ENCODE results near the gene PAX3.

Gene PAX3

GRCh38 chr2:222287862-222288479 lies 10.8 kb downstream of the PAX3 start:
- Mint-ChIP-seq H3K27me3 (peaks cover 94% of the 10 kb centered on the region), H3K27ac (no peak overlapping the region), H3K4me3 (no peak overlapping the region), H3K9me3 (no peaks in the 10 kb centered on the region), H3K36me3 (ENCODE audit: low read depth) (no peaks in the 10 kb centered on the region), H3K4me1 (ENCODE audit: low read depth) (peaks cover 25% of the 10 kb centered on the region)
- intact Hi-C loops (cut with micrococcal nuclease): no loop called here

- H3K27me3 Mint-ChIP-seq: peaks cover 82% of the 10 kb centered on the region
- intact Hi-C loops (cut with micrococcal nuclease): no loop called here
- H3K36me3 Mint-ChIP-seq (ENCODE audit: low read depth): no peaks in the 10 kb centered on the region
- no peak overlapping the region for H3K4me3 Mint-ChIP-seq
- H3K4me1 Mint-ChIP-seq (ENCODE audit: low read depth): peaks cover 11% of the 10 kb centered on the region
- no peaks in the 10 kb centered on the region for H3K9me3 Mint-ChIP-seq
- no peak overlapping the region for H3K27ac Mint-ChIP-seq
These were observed 14.3 kb downstream of the PAX3 start for GRCh38 chr2:222284466-222284865.

GRCh38 chr2:222283634-222284033 lies 15.2 kb downstream of the PAX3 start:
- H3K4me1 Mint-ChIP-seq (ENCODE audit: low read depth): peaks cover 4% of the 10 kb centered on the region
- intact Hi-C loops (cut with micrococcal nuclease): no loop called here
- no peaks in the 10 kb centered on the region for H3K36me3 Mint-ChIP-seq (ENCODE audit: low read depth)
- no peak overlapping the region for H3K27ac Mint-ChIP-seq
- no peak overlapping the region for H3K4me3 Mint-ChIP-seq
- no peaks in the 10 kb centered on the region for H3K9me3 Mint-ChIP-seq
- H3K27me3 Mint-ChIP-seq: peaks cover 80% of the 10 kb centered on the region

- Mint-ChIP-seq H3K4me1 (ENCODE audit: low read depth) (no peaks in the 10 kb centered on the region), H3K4me3 (no peak overlapping the region), H3K27ac (no peak overlapping the region), H3K27me3 (peaks cover 76% of the 10 kb centered on the region), H3K36me3 (ENCODE audit: low read depth) (no peaks in the 10 kb centered on the region), H3K9me3 (no peaks in the 10 kb centered on the region)
- intact Hi-C loops (cut with micrococcal nuclease): no loop called here
These were observed 17.3 kb downstream of the PAX3 start for GRCh38 chr2:222281506-222281905.

GRCh38 chr2:222280795-222281194 lies 18.0 kb downstream of the PAX3 start:
- H3K4me1 Mint-ChIP-seq (ENCODE audit: low read depth): no peaks in the 10 kb centered on the region
- H3K27me3 Mint-ChIP-seq: peaks cover 76% of the 10 kb centered on the region

GRCh38 chr2:222272446-222273015 lies 26.3 kb downstream of the PAX3 start:
- intact Hi-C loops (cut with micrococcal nuclease): no loop called here
- Mint-ChIP-seq H3K4me3 (no peak overlapping the region), H3K27me3 (peaks cover 51% of the 10 kb centered on the region), H3K9me3 (no peaks in the 10 kb centered on the region), H3K27ac (no peak overlapping the region), H3K4me1 (ENCODE audit: low read depth) (no peaks in the 10 kb centered on the region), H3K36me3 (ENCODE audit: low read depth) (no peaks in the 10 kb centered on the region)

More at GRCh38 chr2:222280795-222281194, 18.0 kb downstream of the PAX3 start:
- Mint-ChIP-seq H3K4me3 (no peak overlapping the region), H3K36me3 (ENCODE audit: low read depth) (no peaks in the 10 kb centered on the region), H3K27ac (no peak overlapping the region), H3K9me3 (no peaks in the 10 kb centered on the region)
- intact Hi-C loops (cut with micrococcal nuclease): no loop called here

- no peaks in the 10 kb centered on the region for H3K4me1 Mint-ChIP-seq (ENCODE audit: low read depth)
- no peak overlapping the region for H3K27ac Mint-ChIP-seq
- H3K36me3 Mint-ChIP-seq (ENCODE audit: low read depth): no peaks in the 10 kb centered on the region
- H3K27me3 Mint-ChIP-seq: peaks cover 47% of the 10 kb centered on the region
- intact Hi-C loops (cut with micrococcal nuclease): no loop called here
- H3K9me3 Mint-ChIP-seq: no peaks in the 10 kb centered on the region
- no peak overlapping the region for H3K4me3 Mint-ChIP-seq
These were observed 26.9 kb downstream of the PAX3 start for GRCh38 chr2:222271854-222272253.

- Mint-ChIP-seq H3K4me3 (no peak overlapping the region), H3K36me3 (ENCODE audit: low read depth) (no peaks in the 10 kb centered on the region), H3K27me3 (peaks cover 38% of the 10 kb centered on the region), H3K27ac (no peak overlapping the region), H3K9me3 (no peaks in the 10 kb centered on the region), H3K4me1 (ENCODE audit: low read depth) (no peaks in the 10 kb centered on the region)
- intact Hi-C loops (cut with micrococcal nuclease): no loop called here
These were observed 28.4 kb downstream of the PAX3 start for GRCh38 chr2:222270396-222270795.

- Mint-ChIP-seq H3K27ac (no peak overlapping the region), H3K36me3 (ENCODE audit: low read depth) (no peaks in the 10 kb centered on the region), H3K27me3 (peaks cover 38% of the 10 kb centered on the region), H3K4me3 (no peak overlapping the region), H3K9me3 (no peaks in the 10 kb centered on the region), H3K4me1 (ENCODE audit: low read depth) (no peaks in the 10 kb centered on the region)
- intact Hi-C loops (cut with micrococcal nuclease): no loop called here
These were observed 29.7 kb downstream of the PAX3 start for GRCh38 chr2:222269132-222269531.

GRCh38 chr2:222268311-222268990 lies 30.3 kb downstream of the PAX3 start:
- no peak overlapping the region for H3K27ac Mint-ChIP-seq
- intact Hi-C loops (cut with micrococcal nuclease): no loop called here
- no peaks in the 10 kb centered on the region for H3K4me1 Mint-ChIP-seq (ENCODE audit: low read depth)
- no peaks in the 10 kb centered on the region for H3K36me3 Mint-ChIP-seq (ENCODE audit: low read depth)
- no peak overlapping the region for H3K4me3 Mint-ChIP-seq
- peaks cover 34% of the 10 kb centered on the region for H3K27me3 Mint-ChIP-seq
- H3K9me3 Mint-ChIP-seq: no peaks in the 10 kb centered on the region

GRCh38 chr2:222264791-222265320 lies 33.9 kb downstream of the PAX3 start:
- Mint-ChIP-seq H3K27ac (no peak overlapping the region), H3K36me3 (ENCODE audit: low read depth) (no peaks in the 10 kb centered on the region), H3K4me3 (no peak overlapping the region), H3K9me3 (no peaks in the 10 kb centered on the region), H3K27me3 (peaks cover 23% of the 10 kb centered on the region), H3K4me1 (ENCODE audit: low read depth) (no peaks in the 10 kb centered on the region)
- intact Hi-C loops (cut with micrococcal nuclease): no loop called here

- H3K4me3 Mint-ChIP-seq: no peak overlapping the region
- intact Hi-C loops (cut with micrococcal nuclease): no loop called here
These were observed 37.3 kb downstream of the PAX3 start for GRCh38 chr2:222261504-222261903.

GRCh38 chr2:222257645-222258044 lies 41.2 kb downstream of the PAX3 start:
- intact Hi-C loops (cut with micrococcal nuclease): no loop called here
- peaks cover 15% of the 10 kb centered on the region for H3K27me3 Mint-ChIP-seq
- no peak overlapping the region for H3K27ac Mint-ChIP-seq
- H3K9me3 Mint-ChIP-seq: no peaks in the 10 kb centered on the region
- H3K36me3 Mint-ChIP-seq (ENCODE audit: low read depth): no peaks in the 10 kb centered on the region
- no peaks in the 10 kb centered on the region for H3K4me1 Mint-ChIP-seq (ENCODE audit: low read depth)
- no peak overlapping the region for H3K4me3 Mint-ChIP-seq

More at GRCh38 chr2:222261504-222261903, 37.3 kb downstream of the PAX3 start:
- Mint-ChIP-seq H3K27me3 (peaks cover 15% of the 10 kb centered on the region), H3K36me3 (ENCODE audit: low read depth) (no peaks in the 10 kb centered on the region), H3K27ac (no peak overlapping the region), H3K4me1 (ENCODE audit: low read depth) (no peaks in the 10 kb centered on the region), H3K9me3 (no peaks in the 10 kb centered on the region)

- H3K27me3 Mint-ChIP-seq: peaks cover 13% of the 10 kb centered on the region
- no peak overlapping the region for H3K27ac Mint-ChIP-seq
- intact Hi-C loops (cut with micrococcal nuclease): no loop called here
- no peaks in the 10 kb centered on the region for H3K9me3 Mint-ChIP-seq
- H3K4me1 Mint-ChIP-seq (ENCODE audit: low read depth): no peaks in the 10 kb centered on the region
- H3K4me3 Mint-ChIP-seq: no peak overlapping the region
- H3K36me3 Mint-ChIP-seq (ENCODE audit: low read depth): no peaks in the 10 kb centered on the region
These were observed 42.5 kb downstream of the PAX3 start for GRCh38 chr2:222256250-222256649.

Data from dendritic cell treated with granulocyte-macrophage colony-stimulating factor and Interleukin-4, amounts not matched to agents 40 ng/mL and 50 ng/mL, for 4 days (primary cell).